ENCODE results near the gene DCDC2B. TPM values are rescaled to one million over a fixed set of nuclear protein-coding genes. Genes with fewer than 3 reads are reported as not detected.

DCDC2B gene
- total RNA-seq, 1 donor from 2014 or later = not detected

GRCh38 chr1:32263744-32264143 is 54.9 kb downstream of the DCDC2B start:
- ATAC-seq = peak; percentile 22

Other genes with a start within 250 kb of the DCDC2B start
- gene KHDRBS1, start 195.2 kb upstream of the DCDC2B start, total RNA-seq = 80.6 TPM
- gene TMEM39B, start 136.2 kb upstream of the DCDC2B start, total RNA-seq = 10.5 TPM
- gene KPNA6, start 101.0 kb upstream of the DCDC2B start, total RNA-seq = 54.1 TPM
- 37.0 TPM for gene TXLNA, start 29.4 kb upstream of the DCDC2B start, total RNA-seq
- gene CCDC28B, start 8.5 kb upstream of the DCDC2B start, total RNA-seq = 1.1 TPM
- gene IQCC, start 3.4 kb upstream of the DCDC2B start, total RNA-seq = 1.3 TPM
- 11.0 TPM for gene TMEM234, start 13.3 kb downstream of the DCDC2B start, total RNA-seq
- 175 TPM for gene EIF3I, start 13.3 kb downstream of the DCDC2B start, total RNA-seq
- gene FAM167B, start 38.1 kb downstream of the DCDC2B start, total RNA-seq = 1.5 TPM
- 1.00 TPM for gene LCK, start 42.2 kb downstream of the DCDC2B start, total RNA-seq
- gene HDAC1, start 83.0 kb downstream of the DCDC2B start, total RNA-seq = 108 TPM
- gene MARCKSL1, start 127.1 kb downstream of the DCDC2B start, total RNA-seq = 10.8 TPM
- 2.3 TPM for gene FAM229A, start 153.4 kb downstream of the DCDC2B start, total RNA-seq
- gene TSSK3, start 153.4 kb downstream of the DCDC2B start, total RNA-seq = 0.52 TPM
- 39.5 TPM for gene BSDC1, start 185.4 kb downstream of the DCDC2B start, total RNA-seq

Measured in esophagus mucosa (tissue), 1 donor.